D721Med (cell line): Measurements from ENCODE around the gene FAM53B.

ENCODE experiments used
- DNase-seq: peaks from one replicate; pipeline ENCODE4 v3.0.0; 2011; ENCODE audit warnings: low spot score; ENCODE audit not compliant: insufficient read length
- FAIRE-seq: peaks from 2 replicates; lab custom pipeline; 2011; peaks lifted over from hg19 to GRCh38; lab: Jason Lieb, UNC
- TF ChIP-seq, protein P1 (sequence below): IDR thresholded peaks from 2 replicates; pipeline ENCODE4 v1.5.1; 2012; ENCODE audit warnings: mild to moderate bottlenecking, control low read depth; ENCODE audit not compliant: insufficient read depth; ENCODE audit errors: missing control alignments

Gene FAM53B

DNA sequence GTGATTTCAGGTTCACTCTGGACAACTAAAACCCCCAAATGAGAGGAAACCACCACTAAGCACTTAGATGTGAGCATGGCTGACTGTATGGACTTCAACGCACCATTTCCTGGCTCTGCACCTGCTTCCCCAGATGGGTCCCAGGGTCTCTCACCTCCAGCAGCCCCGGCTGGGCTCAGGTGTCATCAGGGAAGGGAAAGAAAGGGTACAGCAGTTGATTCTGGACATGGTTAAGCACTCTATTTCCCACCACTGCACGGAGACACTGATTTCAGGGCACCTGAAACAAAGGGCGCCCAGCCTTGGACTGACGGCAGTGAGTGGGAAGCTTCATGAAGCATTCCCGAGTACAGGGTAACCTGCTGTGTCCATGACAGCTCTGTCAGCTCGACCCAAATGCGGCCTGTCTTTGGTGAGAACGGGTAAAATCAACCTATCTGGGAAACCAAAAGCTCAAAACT lies 19.0 kb downstream of the FAM53B start:
- DNase-seq = no peak
- FAIRE-seq = no peak

DNA sequence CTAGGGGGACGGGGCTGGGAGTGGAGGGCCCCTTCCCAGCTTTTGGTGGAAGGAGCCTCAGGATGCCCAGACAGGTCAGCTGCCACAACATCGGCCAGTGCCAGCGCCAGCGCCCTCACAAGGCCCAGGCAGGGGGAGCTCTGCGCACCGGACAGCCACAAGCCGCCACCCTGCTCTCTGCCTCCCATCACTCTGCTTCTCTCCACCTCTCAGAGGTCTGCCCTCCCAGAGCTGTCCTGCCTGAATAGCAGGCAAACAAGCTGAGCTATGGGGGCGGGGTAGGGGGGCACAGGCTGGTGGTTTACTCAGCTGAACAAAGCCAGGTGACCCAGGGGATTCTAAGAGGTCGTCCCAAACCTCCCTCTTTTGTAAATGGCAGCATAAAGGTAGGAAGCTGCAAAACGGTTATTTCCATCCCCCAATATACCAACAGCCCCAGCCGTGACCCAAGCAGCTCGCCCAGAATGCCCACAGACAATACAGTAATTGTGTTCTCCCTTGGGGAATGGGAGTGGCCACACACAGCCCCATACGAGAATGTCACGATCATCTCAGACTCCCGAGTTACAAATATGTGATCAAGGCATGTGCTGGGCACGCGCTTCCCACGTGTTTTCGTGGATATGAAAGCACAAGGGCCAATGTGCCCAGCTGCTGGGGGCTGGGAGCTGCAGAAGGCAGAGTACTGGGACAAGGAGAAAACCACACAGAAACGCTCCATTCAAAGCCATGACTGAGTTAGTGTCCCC lies 19.7 kb downstream of the FAM53B start:
- FAIRE-seq (no peak), DNase-seq (no peak)
- TF ChIP-seq, protein P1, sequence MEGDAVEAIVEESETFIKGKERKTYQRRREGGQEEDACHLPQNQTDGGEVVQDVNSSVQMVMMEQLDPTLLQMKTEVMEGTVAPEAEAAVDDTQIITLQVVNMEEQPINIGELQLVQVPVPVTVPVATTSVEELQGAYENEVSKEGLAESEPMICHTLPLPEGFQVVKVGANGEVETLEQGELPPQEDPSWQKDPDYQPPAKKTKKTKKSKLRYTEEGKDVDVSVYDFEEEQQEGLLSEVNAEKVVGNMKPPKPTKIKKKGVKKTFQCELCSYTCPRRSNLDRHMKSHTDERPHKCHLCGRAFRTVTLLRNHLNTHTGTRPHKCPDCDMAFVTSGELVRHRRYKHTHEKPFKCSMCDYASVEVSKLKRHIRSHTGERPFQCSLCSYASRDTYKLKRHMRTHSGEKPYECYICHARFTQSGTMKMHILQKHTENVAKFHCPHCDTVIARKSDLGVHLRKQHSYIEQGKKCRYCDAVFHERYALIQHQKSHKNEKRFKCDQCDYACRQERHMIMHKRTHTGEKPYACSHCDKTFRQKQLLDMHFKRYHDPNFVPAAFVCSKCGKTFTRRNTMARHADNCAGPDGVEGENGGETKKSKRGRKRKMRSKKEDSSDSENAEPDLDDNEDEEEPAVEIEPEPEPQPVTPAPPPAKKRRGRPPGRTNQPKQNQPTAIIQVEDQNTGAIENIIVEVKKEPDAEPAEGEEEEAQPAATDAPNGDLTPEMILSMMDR = no peak

More for the DNA sequence above, 19.0 kb downstream of the FAM53B start:
- TF ChIP-seq, protein P1 = no peak

DNA sequence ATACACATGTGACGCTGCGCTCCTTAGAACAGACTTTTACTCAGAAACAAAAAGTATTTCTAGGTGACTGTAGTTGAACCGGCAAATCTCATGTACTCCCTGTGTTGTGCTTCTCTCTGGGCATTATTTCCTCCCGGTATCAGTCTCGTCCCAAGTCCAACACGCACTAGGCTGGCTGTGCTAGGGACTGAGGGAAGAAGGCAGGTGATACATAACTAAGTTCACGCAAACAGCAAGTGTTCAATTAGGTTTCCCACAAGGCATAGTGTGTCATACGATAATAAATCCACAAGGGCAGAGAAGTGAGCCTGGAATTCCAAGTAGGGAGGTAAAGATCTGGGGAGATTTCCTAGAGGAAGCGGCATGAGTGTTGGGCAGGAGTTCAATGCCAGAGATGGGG lies 20.4 kb downstream of the FAM53B start:
- DNase-seq = no peak
- TF ChIP-seq, protein P1 = no peak
- no peak for FAIRE-seq

DNA sequence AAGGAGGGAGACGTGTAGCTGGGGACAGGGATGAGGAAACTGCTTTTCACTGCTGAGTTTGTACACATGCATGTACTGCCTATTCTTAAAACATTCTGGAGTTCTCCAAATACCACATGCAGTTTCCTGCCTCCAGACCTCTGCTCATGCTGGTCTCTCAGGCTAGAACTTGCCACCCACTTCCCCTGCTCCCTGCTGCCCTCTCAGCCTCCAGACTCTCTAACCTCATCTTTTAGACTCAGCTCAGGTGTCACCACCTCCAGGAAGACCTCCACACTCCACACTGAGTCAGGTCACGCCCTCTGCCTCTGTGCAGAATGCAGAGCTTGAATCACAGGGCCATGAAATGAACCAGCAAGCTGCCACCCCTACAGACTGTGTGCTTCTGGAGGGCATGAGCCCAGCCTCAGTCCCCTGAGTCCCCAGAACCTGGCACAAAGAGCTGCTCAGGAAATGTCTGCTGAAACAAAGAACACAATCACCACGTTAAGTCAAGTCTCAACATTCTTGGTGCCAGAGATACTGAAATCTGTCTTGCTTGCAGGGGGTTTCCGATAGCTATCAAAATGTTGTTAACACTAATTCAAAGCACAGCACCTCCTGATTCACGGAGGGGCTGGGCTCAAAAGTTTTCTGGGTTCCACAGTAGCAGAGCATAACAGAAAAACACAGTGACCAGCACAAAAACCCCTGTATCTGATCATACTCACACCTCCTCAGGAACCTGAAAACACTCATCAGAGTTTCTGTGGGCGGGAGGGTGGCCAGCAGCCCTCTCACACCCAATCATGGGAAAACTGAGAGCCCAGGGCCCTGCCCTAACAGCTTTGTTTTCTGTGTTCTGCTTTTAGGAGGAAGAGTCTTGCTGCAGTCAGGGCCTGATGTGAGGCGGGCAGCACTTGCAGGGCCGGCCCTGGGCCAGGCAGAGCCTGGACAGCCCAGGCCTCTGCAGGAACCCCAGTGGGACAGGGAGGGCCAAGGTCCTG lies 21.1 kb downstream of the FAM53B start:
- TF ChIP-seq, protein P1 = no peak
- FAIRE-seq (no peak), DNase-seq (no peak)

DNA sequence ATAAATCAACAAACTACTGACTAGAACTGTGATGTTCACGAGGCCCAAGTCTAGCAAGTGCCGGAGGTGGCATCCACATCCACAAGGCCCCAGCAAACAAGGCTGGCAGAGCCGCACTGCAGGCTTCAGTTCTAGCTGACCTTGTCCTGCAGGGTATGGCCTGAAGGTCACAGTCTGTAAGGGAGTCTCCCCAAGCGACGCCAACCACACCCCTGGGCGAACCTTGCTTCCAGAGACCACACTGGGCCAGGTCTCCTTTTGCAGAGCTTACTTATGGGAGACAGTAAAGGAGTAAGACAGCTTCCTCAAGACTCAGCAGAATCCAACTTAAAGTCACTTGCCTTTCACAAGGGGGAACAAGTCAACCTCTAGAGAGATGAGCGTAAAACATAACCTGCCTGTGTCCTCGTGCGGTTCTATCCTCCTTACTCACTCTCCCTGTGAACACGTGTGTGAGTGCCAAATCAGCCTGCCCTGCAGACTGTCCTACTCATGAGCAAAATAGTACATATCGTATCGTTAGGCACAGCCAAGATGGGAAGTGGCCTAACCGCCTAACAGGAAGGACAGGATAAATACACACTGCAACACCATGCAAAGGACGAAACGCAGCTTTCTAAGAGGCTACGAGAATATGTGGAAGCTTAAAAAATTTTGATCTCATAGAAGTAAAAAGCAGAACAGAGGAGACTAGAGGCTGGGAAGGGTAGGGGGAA lies 22.7 kb downstream of the FAM53B start:
- DNase-seq (no peak), FAIRE-seq (no peak)
- TF ChIP-seq, protein P1 = no peak

DNA sequence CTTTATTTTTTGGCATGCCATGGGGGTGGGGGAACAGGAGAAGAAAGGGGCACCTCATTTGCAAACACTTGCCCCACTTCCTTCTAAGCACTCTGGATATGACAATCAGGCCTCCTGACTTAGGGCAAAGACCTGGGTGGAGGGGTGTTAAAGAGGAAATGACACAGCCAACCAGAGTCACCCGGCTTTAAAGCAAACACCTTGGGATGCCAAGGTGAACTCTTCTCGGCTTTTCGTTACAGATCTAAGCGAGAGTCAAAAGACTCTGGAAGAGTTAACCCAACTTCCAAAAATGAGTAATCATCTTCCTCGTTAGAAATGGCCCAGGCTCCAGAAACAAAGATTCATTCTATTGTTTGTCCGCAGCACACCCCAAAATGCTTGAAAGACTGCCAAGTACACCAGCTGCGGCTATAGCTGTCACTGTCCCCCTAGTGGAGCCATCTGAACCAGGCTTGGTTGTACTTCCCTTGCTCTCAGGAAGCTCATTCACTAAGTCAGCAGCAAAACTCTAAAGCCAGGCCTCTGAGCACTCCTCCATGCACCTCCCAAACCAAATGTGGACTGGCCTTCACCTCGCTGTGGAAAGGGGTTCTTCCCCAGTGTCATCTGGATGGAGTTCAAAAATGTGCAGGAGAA lies 24.8 kb downstream of the FAM53B start:
- TF ChIP-seq, protein P1 = peak; percentile 30
- FAIRE-seq = no peak
- DNase-seq = no peak
